Measurements from ENCODE around the gene DDX20. TPM values are rescaled to one million over a fixed set of nuclear protein-coding genes. Genes with fewer than 3 reads are reported as not detected.

DDX20 gene
- total RNA-seq, 4 donors from 2014 or later: 15.7 to 32.6 (median 20.8) TPM

GRCh38 chr1:111729946-111730681 lies 25.6 kb upstream of the DDX20 start:
- Histone ChIP-seq H3K9me3 (no peaks in the 10 kb centered on the region), H3K27ac (no peak overlapping the region), H3K4me3 (replicated peaks in 1 of 3) (no peak overlapping the region), H3K36me3 (no peaks in the 10 kb centered on the region), H3K27me3 (no peaks in the 10 kb centered on the region), H3K4me1 (peaks cover 0 to 25% of the 10 kb centered on the region in 2 donors)
- TF ChIP-seq POLR2A (IDR thresholded peaks at IDR 0.05) (no peak), CTCF (IDR thresholded peaks at IDR 0.05) (no peak)
- DNase-seq: no peak
- WGBS, 2 donors: 91% methylated on average over 7 of the region's 7 CpGs
- intact Hi-C loops (cut with DNase I): no loop called here

GRCh38 chr1:111730706-111731105 lies 25.0 kb upstream of the DDX20 start:
- no peak overlapping the region for H3K27ac ChIP-seq

GRCh38 chr1:111731956-111732355 lies 23.7 kb upstream of the DDX20 start:
- TF ChIP-seq POLR2A (IDR thresholded peaks at IDR 0.05): no peak
- no peak for TF ChIP-seq CTCF (IDR thresholded peaks at IDR 0.05)
- Histone ChIP-seq H3K9me3 (no peaks in the 10 kb centered on the region), H3K4me3 (replicated peaks in 1 of 3) (no peak overlapping the region), H3K27ac (no peak overlapping the region), H3K27me3 (no peaks in the 10 kb centered on the region), H3K36me3 (no peaks in the 10 kb centered on the region), H3K4me1 (peaks cover 0 to 25% of the 10 kb centered on the region in 2 donors)
- intact Hi-C loops (cut with DNase I): no loop called here
- 77 to 78% methylated on average over 6 of the region's 6 CpGs for WGBS, 2 donors
- no peak for DNase-seq

More at GRCh38 chr1:111730706-111731105, 25.0 kb upstream of the DDX20 start:
- H3K36me3 ChIP-seq: no peaks in the 10 kb centered on the region
- TF ChIP-seq CTCF (IDR thresholded peaks at IDR 0.05) (no peak), POLR2A (IDR thresholded peaks at IDR 0.05) (no peak)
- H3K4me1 ChIP-seq: peaks cover 0 to 21% of the 10 kb centered on the region in 2 donors
- intact Hi-C loops (cut with DNase I): no loop called here
- WGBS, 2 donors: 86 to 93% methylated on average over 4 of the region's 4 CpGs
- no peaks in the 10 kb centered on the region for H3K9me3 ChIP-seq
- no peak overlapping the region for H3K4me3 ChIP-seq (replicated peaks in 1 of 3)
- no peaks in the 10 kb centered on the region for H3K27me3 ChIP-seq
- no peak for DNase-seq

DNA sequence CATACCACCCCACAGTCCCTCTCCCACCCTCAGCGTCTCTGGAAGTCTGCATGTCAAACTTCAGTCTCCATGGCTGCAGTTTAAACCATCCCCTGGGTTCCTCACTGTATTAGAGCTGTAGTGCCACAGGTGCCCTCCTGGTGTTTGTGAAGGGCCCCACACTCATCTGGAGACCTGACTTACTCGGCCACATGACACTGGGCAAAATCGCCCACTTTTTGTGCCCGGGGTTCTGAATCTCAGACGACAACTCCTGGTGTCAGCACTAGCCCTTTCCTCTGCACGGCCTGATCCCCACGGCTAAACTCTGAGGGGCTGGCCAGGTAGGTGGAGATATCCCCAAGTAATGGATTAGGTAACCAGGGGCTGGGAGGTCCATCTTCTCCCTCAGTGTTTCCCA lies 23.0 kb upstream of the DDX20 start:
- H3K27ac ChIP-seq: no peak overlapping the region
- H3K4me3 ChIP-seq (replicated peaks in 1 of 3): no peak overlapping the region
- H3K4me1 ChIP-seq: peaks cover 0 to 31% of the 10 kb centered on the region in 2 donors
- no peaks in the 10 kb centered on the region for H3K9me3 ChIP-seq
- intact Hi-C loops (cut with DNase I): no loop called here
- no peak for DNase-seq
- H3K27me3 ChIP-seq: no peaks in the 10 kb centered on the region
- no peaks in the 10 kb centered on the region for H3K36me3 ChIP-seq
- 83 to 87% methylated on average over 7 of the region's 7 CpGs for WGBS, 2 donors
- no peak for TF ChIP-seq CTCF (IDR thresholded peaks at IDR 0.05)
- no peak for TF ChIP-seq POLR2A (IDR thresholded peaks at IDR 0.05)

- TF ChIP-seq POLR2A (IDR thresholded peaks at IDR 0.05): no peak
- no peak for TF ChIP-seq CTCF (IDR thresholded peaks at IDR 0.05)
- Histone ChIP-seq H3K27ac (peak overlapping the region; percentile 10 to 49 (median 23)), H3K4me1 (peaks cover 0 to 38% of the 10 kb centered on the region in 2 donors), H3K9me3 (no peaks in the 10 kb centered on the region), H3K4me3 (replicated peaks in 1 of 3) (no peak overlapping the region), H3K27me3 (no peaks in the 10 kb centered on the region), H3K36me3 (no peaks in the 10 kb centered on the region)
- intact Hi-C loops (cut with DNase I): no loop called here
- WGBS, 2 donors: 59 to 72% methylated on average over 9 of the region's 9 CpGs
- no peak for DNase-seq
Observed at GRCh38 chr1:111733183-111733991, 22.3 kb upstream of the DDX20 start.

Measured in thyroid gland (tissue), 4 donors.